Osteocyte (in vitro differentiated cells): Measurements from ENCODE around the gene EFNA5. TPM values are rescaled to one million over a fixed set of nuclear protein-coding genes. Genes with fewer than 3 reads are reported as not detected.
A peak's percentile ranks its signal among the peaks of the same experiment; 100 is the strongest.

Experiments
- DNase-seq: peaks from one replicate; pipeline ENCODE4 v3.0.0; 2021; ENCODE audit warnings: mixed read lengths; ENCODE audit not compliant: unreplicated experiment; ENCODE audit errors: extremely low spot score
- H3K27ac Mint-ChIP-seq: one replicate; pipeline ENCODE4 v1.8.0; 2021; ENCODE audit warnings: mild to moderate bottlenecking, mixed read lengths; ENCODE audit not compliant: unreplicated experiment
- H3K27me3 Mint-ChIP-seq: one replicate; pipeline ENCODE4 v1.8.0; 2021; ENCODE audit warnings: mixed read lengths; ENCODE audit not compliant: unreplicated experiment
- H3K36me3 Mint-ChIP-seq: one replicate; pipeline ENCODE4 v1.8.0; 2021; ENCODE audit warnings: mixed read lengths; ENCODE audit not compliant: unreplicated experiment
- H3K4me1 Mint-ChIP-seq: one replicate; pipeline ENCODE4 v1.8.0; 2021; ENCODE audit warnings: mixed read lengths; ENCODE audit not compliant: unreplicated experiment
- H3K4me3 Mint-ChIP-seq: one replicate; pipeline ENCODE4 v1.8.0; 2021; ENCODE audit warnings: mild to moderate bottlenecking, moderate library complexity, mixed read lengths; ENCODE audit not compliant: unreplicated experiment
- H3K9me3 Mint-ChIP-seq: one replicate; pipeline ENCODE4 v1.8.0; 2021; ENCODE audit warnings: mixed read lengths; ENCODE audit not compliant: unreplicated experiment
- total RNA-seq: library from RNA; stranded (reverse); gene quantifications from 2 replicates; pipeline ENCODE4 v1.2.1, GENCODE V29; 2021
- TF ChIP-seq, protein P1 (sequence below): fragments of 200-600 bp; sonication (generic); IDR thresholded peaks from 2 replicates; pipeline ENCODE4 v1.5.0; 2021; ENCODE audit warnings: antibody characterized with exemption, mild to moderate bottlenecking, moderate library complexity

EFNA5 gene
- total RNA-seq, 1 donor from 2014 or later, result 34.2 TPM

DNA sequence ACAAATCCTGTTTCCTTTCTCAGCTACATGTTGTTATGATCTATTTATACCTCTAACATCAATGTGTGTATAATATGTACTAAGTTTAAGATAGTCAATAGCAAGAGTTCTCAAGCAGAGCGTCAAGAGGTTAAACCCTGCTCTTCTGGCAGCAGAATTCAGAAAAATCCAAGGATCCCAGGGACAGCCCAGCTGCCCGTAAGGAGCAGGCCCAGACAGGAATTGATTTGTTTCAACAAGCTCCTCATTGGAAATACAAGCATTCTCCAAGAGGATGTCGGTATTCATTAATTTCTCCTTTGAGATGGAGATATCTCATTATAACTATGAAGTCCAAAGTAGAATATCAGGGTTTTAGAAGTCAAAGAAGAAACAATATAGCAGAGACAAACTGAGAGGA is 14.9 kb downstream of the EFNA5 start:
- H3K36me3 Mint-ChIP-seq, result peaks cover 3% of the 10 kb centered on the region
- TF ChIP-seq, protein P1, sequence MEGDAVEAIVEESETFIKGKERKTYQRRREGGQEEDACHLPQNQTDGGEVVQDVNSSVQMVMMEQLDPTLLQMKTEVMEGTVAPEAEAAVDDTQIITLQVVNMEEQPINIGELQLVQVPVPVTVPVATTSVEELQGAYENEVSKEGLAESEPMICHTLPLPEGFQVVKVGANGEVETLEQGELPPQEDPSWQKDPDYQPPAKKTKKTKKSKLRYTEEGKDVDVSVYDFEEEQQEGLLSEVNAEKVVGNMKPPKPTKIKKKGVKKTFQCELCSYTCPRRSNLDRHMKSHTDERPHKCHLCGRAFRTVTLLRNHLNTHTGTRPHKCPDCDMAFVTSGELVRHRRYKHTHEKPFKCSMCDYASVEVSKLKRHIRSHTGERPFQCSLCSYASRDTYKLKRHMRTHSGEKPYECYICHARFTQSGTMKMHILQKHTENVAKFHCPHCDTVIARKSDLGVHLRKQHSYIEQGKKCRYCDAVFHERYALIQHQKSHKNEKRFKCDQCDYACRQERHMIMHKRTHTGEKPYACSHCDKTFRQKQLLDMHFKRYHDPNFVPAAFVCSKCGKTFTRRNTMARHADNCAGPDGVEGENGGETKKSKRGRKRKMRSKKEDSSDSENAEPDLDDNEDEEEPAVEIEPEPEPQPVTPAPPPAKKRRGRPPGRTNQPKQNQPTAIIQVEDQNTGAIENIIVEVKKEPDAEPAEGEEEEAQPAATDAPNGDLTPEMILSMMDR, result no peak
- H3K4me1 Mint-ChIP-seq, result peaks cover 21% of the 10 kb centered on the region
- H3K27ac Mint-ChIP-seq, result peak overlapping the region; percentile 3
- no peak overlapping the region for H3K4me3 Mint-ChIP-seq
- H3K27me3 Mint-ChIP-seq, result no peaks in the 10 kb centered on the region
- H3K9me3 Mint-ChIP-seq, result no peaks in the 10 kb centered on the region
- DNase-seq, result no peak

GRCh38 chr5:107654827-107655226 is 15.9 kb downstream of the EFNA5 start:
- H3K4me1 Mint-ChIP-seq, result peaks cover 19% of the 10 kb centered on the region
- no peaks in the 10 kb centered on the region for H3K9me3 Mint-ChIP-seq
- DNase-seq, result no peak

GRCh38 chr5:107653685-107654084 is 17.1 kb downstream of the EFNA5 start:
- TF ChIP-seq, protein P1, result no peak
- no peaks in the 10 kb centered on the region for H3K36me3 Mint-ChIP-seq
- peaks cover 19% of the 10 kb centered on the region for H3K4me1 Mint-ChIP-seq

More at GRCh38 chr5:107654827-107655226, 15.9 kb downstream of the EFNA5 start:
- Mint-ChIP-seq H3K27ac (no peak overlapping the region), H3K27me3 (no peaks in the 10 kb centered on the region), H3K4me3 (no peak overlapping the region), H3K36me3 (peaks cover 3% of the 10 kb centered on the region)
- TF ChIP-seq, protein P1, result no peak

GRCh38 chr5:107652839-107653607 is 17.7 kb downstream of the EFNA5 start:
- no peak overlapping the region for H3K27ac Mint-ChIP-seq
- H3K9me3 Mint-ChIP-seq, result no peaks in the 10 kb centered on the region
- H3K27me3 Mint-ChIP-seq, result no peaks in the 10 kb centered on the region
- DNase-seq, result no peak
- peaks cover 19% of the 10 kb centered on the region for H3K4me1 Mint-ChIP-seq
- H3K36me3 Mint-ChIP-seq, result no peaks in the 10 kb centered on the region
- no peak overlapping the region for H3K4me3 Mint-ChIP-seq
- TF ChIP-seq, protein P1, result no peak

More at GRCh38 chr5:107653685-107654084, 17.1 kb downstream of the EFNA5 start:
- Mint-ChIP-seq H3K27me3 (no peaks in the 10 kb centered on the region), H3K27ac (no peak overlapping the region), H3K9me3 (no peaks in the 10 kb centered on the region), H3K4me3 (no peak overlapping the region)
- no peak for DNase-seq

DNA sequence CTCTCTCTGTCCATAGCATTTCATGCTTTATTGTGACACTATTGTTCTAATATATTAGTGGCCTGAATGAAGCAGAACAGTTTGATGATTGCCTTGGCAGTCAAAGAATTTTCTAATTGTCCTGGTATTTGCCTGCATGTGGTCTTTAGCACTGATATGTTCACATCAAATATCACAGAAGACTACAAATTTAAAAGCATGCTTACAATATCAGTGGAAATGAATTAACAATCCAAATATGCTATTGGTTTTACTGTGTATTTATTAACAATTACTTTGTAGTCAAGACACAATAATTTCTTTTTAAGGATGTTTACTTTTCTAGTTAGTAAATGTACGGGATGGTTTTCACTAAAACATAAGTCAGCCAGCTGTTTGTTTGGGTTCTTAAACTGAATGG is 18.3 kb downstream of the EFNA5 start:
- Mint-ChIP-seq H3K36me3 (no peaks in the 10 kb centered on the region), H3K27ac (no peak overlapping the region), H3K4me1 (peaks cover 19% of the 10 kb centered on the region), H3K4me3 (no peak overlapping the region), H3K27me3 (no peaks in the 10 kb centered on the region), H3K9me3 (no peaks in the 10 kb centered on the region)
- DNase-seq, result no peak
- TF ChIP-seq, protein P1, result no peak
